Urothelium cell line (cell line): Measurements from ENCODE around the gene CAPS.

Experiments
- DNase-seq: peaks from one replicate; pipeline ENCODE4 v3.0.0; 2011; ENCODE audit warnings: low spot score, mixed read lengths
- FAIRE-seq: peaks from 2 replicates; lab custom pipeline; 2011; peaks lifted over from hg19 to GRCh38; lab: Jason Lieb, UNC

The CAPS gene

GRCh38 chr19:5908773-5909442, 5.1 kb upstream of the CAPS start:
- FAIRE-seq (no peak), DNase-seq (no peak)

GRCh38 chr19:5910638-5910907, 3.5 kb upstream of the CAPS start:
- no peak for FAIRE-seq

GRCh38 chr19:5911366-5911765, 2.7 kb upstream of the CAPS start:
- no peak for DNase-seq
- FAIRE-seq, result no peak

More at GRCh38 chr19:5910638-5910907, 3.5 kb upstream of the CAPS start:
- DNase-seq, result no peak

- DNase-seq, result no peak
- no peak for FAIRE-seq
Observed at GRCh38 chr19:5914358-5914774, 312 bp downstream of the CAPS start.

- no peak for DNase-seq
- no peak for FAIRE-seq
Observed at GRCh38 chr19:5914946-5915781, 1.1 kb downstream of the CAPS start.

GRCh38 chr19:5915782-5916165, 1.7 kb downstream of the CAPS start:
- DNase-seq, result no peak
- FAIRE-seq, result no peak

- FAIRE-seq (no peak), DNase-seq (no peak)
Observed at GRCh38 chr19:5916181-5916708, 2.2 kb downstream of the CAPS start.

GRCh38 chr19:5917431-5918107, 3.5 kb downstream of the CAPS start:
- DNase-seq (no peak), FAIRE-seq (no peak)

- DNase-seq, result no peak
- no peak for FAIRE-seq
Observed at GRCh38 chr19:5918463-5919079, 4.5 kb downstream of the CAPS start.

- no peak for FAIRE-seq
- DNase-seq, result no peak
Observed at GRCh38 chr19:5921516-5922160, 7.6 kb downstream of the CAPS start.

- FAIRE-seq (no peak), DNase-seq (no peak)
Observed at GRCh38 chr19:5922161-5922545, 8.1 kb downstream of the CAPS start.

- FAIRE-seq, result no peak
- no peak for DNase-seq
Observed at GRCh38 chr19:5923356-5923755, 9.3 kb downstream of the CAPS start.

GRCh38 chr19:5925830-5926427, 11.9 kb downstream of the CAPS start:
- no peak for FAIRE-seq
- no peak for DNase-seq

- DNase-seq (no peak), FAIRE-seq (no peak)
Observed at GRCh38 chr19:5926641-5927440, 12.8 kb downstream of the CAPS start.

- DNase-seq (no peak), FAIRE-seq (no peak)
Observed at GRCh38 chr19:5927441-5927821, 13.4 kb downstream of the CAPS start.

GRCh38 chr19:5929179-5929578, 15.1 kb downstream of the CAPS start:
- no peak for FAIRE-seq
- no peak for DNase-seq

GRCh38 chr19:5929625-5930024, 15.6 kb downstream of the CAPS start:
- DNase-seq (no peak), FAIRE-seq (no peak)

- DNase-seq, result no peak
- FAIRE-seq, result no peak
Observed at GRCh38 chr19:5931251-5931650, 17.2 kb downstream of the CAPS start.

- FAIRE-seq, result no peak
- no peak for DNase-seq
Observed at GRCh38 chr19:5932146-5932545, 18.1 kb downstream of the CAPS start.
